DOHH2 (cell line): ENCODE data around the gene RAB19.

Experiments used
- H3F3A ChIP-seq: fragments of 200-600 bp; sonication (generic), shearing (Covaris generic); 2 replicates; pipeline ENCODE4 v1.6.0; 2016; ENCODE audit warnings: antibody characterized with exemption, mild to moderate bottlenecking; ENCODE audit not compliant: control insufficient read depth, insufficient read depth
- H3K27ac ChIP-seq: fragments of 200-600 bp; sonication (generic); 2 replicates; pipeline ENCODE4 v1.5.1; 2014; ENCODE audit warnings: low read depth, mild to moderate bottlenecking, low read length, moderate library complexity
- H3K27me3 ChIP-seq: fragments of 200-600 bp; sonication (generic); 2 replicates; pipeline ENCODE4 v1.6.1; 2014; ENCODE audit warnings: mild to moderate bottlenecking, low read length, mixed read lengths; ENCODE audit not compliant: control insufficient read depth
- H3K36me3 ChIP-seq: fragments of 200-600 bp; sonication (generic); 2 replicates; pipeline ENCODE4 v1.6.1; 2014; ENCODE audit warnings: mild to moderate bottlenecking, low read length, moderate library complexity, mixed read lengths; ENCODE audit not compliant: control insufficient read depth
- H3K4me1 ChIP-seq: fragments of 200-600 bp; sonication (generic); 2 replicates; pipeline ENCODE4 v1.6.1; 2014; ENCODE audit warnings: mild to moderate bottlenecking, low read length, mixed read lengths; ENCODE audit not compliant: control insufficient read depth
- H3K4me2 ChIP-seq: fragments of 200-600 bp; sonication (generic); 2 replicates; pipeline ENCODE4 v1.6.0; 2014; ENCODE audit warnings: mild to moderate bottlenecking, low read length, moderate library complexity
- H3K4me3 ChIP-seq: fragments of 200-600 bp; sonication (generic); 2 replicates; pipeline ENCODE4 v1.5.1; 2014; ENCODE audit warnings: mild to moderate bottlenecking, low read length, mixed read lengths
- H3K79me2 ChIP-seq: fragments of 200-600 bp; sonication (generic); 2 replicates; pipeline ENCODE4 v1.6.1; 2014; ENCODE audit warnings: mild to moderate bottlenecking, low read length, mixed read lengths; ENCODE audit not compliant: control insufficient read depth
- H3K9me2 ChIP-seq: fragments of 200-600 bp; sonication (generic); replicated peaks from 2 replicates; pipeline ENCODE4 v1.6.1; 2014; ENCODE audit warnings: mild to moderate bottlenecking, low read length, mixed read lengths; ENCODE audit not compliant: control insufficient read depth
- H3K9me3 ChIP-seq: fragments of 200-600 bp; sonication (generic); 2 replicates; pipeline ENCODE4 v1.6.1; 2014; ENCODE audit warnings: antibody characterized with exemption, low read length, mixed read lengths; ENCODE audit not compliant: control insufficient read depth, insufficient read depth
- H4K20me1 ChIP-seq: fragments of 200-600 bp; sonication (generic); 2 replicates; pipeline ENCODE4 v1.6.0; 2014; ENCODE audit warnings: low read depth, mild to moderate bottlenecking, antibody characterized with exemption, low read length, moderate library complexity; ENCODE audit not compliant: control insufficient read depth, insufficient read depth
- CTCF ChIP-seq: fragments of 200-600 bp; sonication (generic); IDR thresholded peaks from one replicate; pipeline ENCODE4 v1.5.1; 2014; ENCODE audit warnings: antibody characterized with exemption, mild to moderate bottlenecking, low read depth, low read length; ENCODE audit not compliant: poor library complexity, severe bottlenecking
- EZH2phosphoT487 ChIP-seq: fragments of 200-600 bp; sonication (generic); IDR thresholded peaks from 2 replicates; pipeline ENCODE4 v1.6.1; 2017; ENCODE audit warnings: borderline replicate concordance, mild to moderate bottlenecking, antibody characterized with exemption, low read length, moderate library complexity, mixed read lengths

RAB19 gene

GRCh38 chr7:140403878-140404564 lies at the start of gene RAB19:
Gene RAB19 (plus strand): TSS chr7:140404058. CDS start chr7:140407647, 3,589 bp downstream.
- peak within 1 kb of the TSS; percentile 69 for H3K4me2 ChIP-seq
- H3K4me3 ChIP-seq: peak within 1 kb of the TSS; percentile 66
- peaks cover 28% of the 10 kb centered on the region for H3K27me3 ChIP-seq
- no peaks in the 10 kb centered on the region for H3K36me3 ChIP-seq
- H3K9me2 ChIP-seq: no peaks in the 10 kb centered on the region
- no peak within 1 kb of the TSS for H3K27ac ChIP-seq
- H3K4me1 ChIP-seq: peaks cover 13% of the 10 kb centered on the region
- peak; percentile 83; the same call in 1 of the 2 replicates for TF ChIP-seq EZH2phosphoT487
- TF ChIP-seq CTCF: no peak
- H3K79me2 ChIP-seq: no peaks in the 10 kb centered on the region
- H3F3A ChIP-seq: no peaks in the 10 kb centered on the region
- no peaks in the 10 kb centered on the region for H4K20me1 ChIP-seq
- no peaks in the 10 kb centered on the region for H3K9me3 ChIP-seq

- TF ChIP-seq CTCF: no peak
- H3F3A ChIP-seq: no peaks in the 10 kb centered on the region
- no peak overlapping the region for H3K27ac ChIP-seq
- no peaks in the 10 kb centered on the region for H3K27me3 ChIP-seq
- peaks cover 3% of the 10 kb centered on the region; the same call in 1 of the 2 replicates for H3K4me1 ChIP-seq
- H3K36me3 ChIP-seq: no peaks in the 10 kb centered on the region
- no peaks in the 10 kb centered on the region for H3K9me3 ChIP-seq
- H3K4me2 ChIP-seq: no peak overlapping the region
- no peaks in the 10 kb centered on the region for H3K9me2 ChIP-seq
- no peaks in the 10 kb centered on the region for H3K79me2 ChIP-seq
- H3K4me3 ChIP-seq: no peak overlapping the region
- H4K20me1 ChIP-seq: no peaks in the 10 kb centered on the region
Observed at GRCh38 chr7:140358024-140358411, 45.8 kb upstream of the RAB19 start.

GRCh38 chr7:140358412-140359051 lies 45.3 kb upstream of the RAB19 start:
- no peaks in the 10 kb centered on the region for H3K9me2 ChIP-seq
- H3K4me2 ChIP-seq: peak overlapping the region; percentile 8; the same call in 1 of the 2 replicates
- no peak for TF ChIP-seq CTCF
- TF ChIP-seq EZH2phosphoT487: no peak
- H3K36me3 ChIP-seq: no peaks in the 10 kb centered on the region
- H3K9me3 ChIP-seq: no peaks in the 10 kb centered on the region
- H3K27me3 ChIP-seq: no peaks in the 10 kb centered on the region
- no peaks in the 10 kb centered on the region for H4K20me1 ChIP-seq
- peaks cover 3% of the 10 kb centered on the region; the same call in 1 of the 2 replicates for H3K4me1 ChIP-seq
- H3K27ac ChIP-seq: no peak overlapping the region
- H3F3A ChIP-seq: no peaks in the 10 kb centered on the region
- no peaks in the 10 kb centered on the region for H3K79me2 ChIP-seq
- H3K4me3 ChIP-seq: no peak overlapping the region
